Stimulated activated CD8-positive, alpha-beta memory T cell treated with anti-CD3 and anti-CD28 coated beads, Interleukin-12 subunit alpha, Interleukin-12 subunit beta, amount 100 ng/mL, for 24 hours (primary cell): Measurements from ENCODE around the gene P2RY8.
"Not testable (repeated sequence)": the region's sequence is repeated elsewhere in the genome, so short reads cannot be mapped to it uniquely, and the experiment has no call there.

Experiments
- DNase-seq: peaks from one replicate; pipeline ENCODE4 v3.0.0-alpha.2; 2020; ENCODE audit errors: extremely low read depth

P2RY8 gene

GRCh38 chrX:1519022-1519497 is 17.9 kb downstream of the P2RY8 start:
- no peak for DNase-seq

GRCh38 chrX:1518512-1518911 is 18.5 kb downstream of the P2RY8 start:
- DNase-seq: no peak

DNA sequence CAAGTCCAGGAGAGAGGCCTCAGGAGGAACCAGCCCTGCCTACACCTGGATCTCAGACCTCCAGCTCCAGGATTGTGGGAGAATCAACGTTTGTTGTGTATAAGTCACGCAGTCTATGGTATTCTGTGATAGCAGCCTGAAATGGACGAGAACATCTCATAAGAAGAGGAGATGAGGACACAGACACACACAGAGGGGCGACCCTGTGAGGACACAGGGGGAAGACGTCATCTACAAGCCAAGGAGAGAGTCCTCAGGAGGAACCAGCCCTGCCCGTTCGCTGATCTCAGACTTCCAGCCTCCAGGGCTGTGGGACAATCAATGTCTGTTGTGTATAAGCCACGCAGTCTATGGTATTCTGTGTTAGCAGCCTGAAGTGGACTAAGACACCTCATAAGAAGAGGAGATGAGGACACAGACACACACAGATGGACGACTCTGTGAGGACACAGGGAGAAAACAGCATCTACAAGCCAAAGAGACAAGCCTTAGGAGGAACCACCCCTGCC is 20.3 kb downstream of the P2RY8 start:
- DNase-seq: no peak

GRCh38 chrX:1511829-1512228 is 25.2 kb downstream of the P2RY8 start:
- DNase-seq: no peak

DNA sequence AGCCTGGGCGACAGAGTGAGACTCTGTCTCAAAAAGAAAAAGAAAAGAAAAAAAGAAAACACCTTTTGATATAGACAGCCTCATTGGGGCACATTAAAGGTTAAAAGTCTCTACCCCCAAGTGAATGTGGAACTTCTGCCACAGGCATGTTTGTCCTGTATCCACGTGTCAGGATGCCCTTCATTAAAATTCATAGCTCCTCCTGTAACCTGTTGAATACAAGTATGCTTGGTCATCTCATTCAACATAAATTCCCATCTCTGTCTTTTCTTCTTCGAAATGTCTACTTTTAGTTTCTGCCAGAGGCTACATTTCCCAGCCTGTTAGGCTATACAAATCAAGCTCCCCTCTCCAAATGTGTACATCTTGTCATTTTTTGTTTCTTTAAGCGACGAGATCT is 25.8 kb downstream of the P2RY8 start:
- DNase-seq: no peak

DNA sequence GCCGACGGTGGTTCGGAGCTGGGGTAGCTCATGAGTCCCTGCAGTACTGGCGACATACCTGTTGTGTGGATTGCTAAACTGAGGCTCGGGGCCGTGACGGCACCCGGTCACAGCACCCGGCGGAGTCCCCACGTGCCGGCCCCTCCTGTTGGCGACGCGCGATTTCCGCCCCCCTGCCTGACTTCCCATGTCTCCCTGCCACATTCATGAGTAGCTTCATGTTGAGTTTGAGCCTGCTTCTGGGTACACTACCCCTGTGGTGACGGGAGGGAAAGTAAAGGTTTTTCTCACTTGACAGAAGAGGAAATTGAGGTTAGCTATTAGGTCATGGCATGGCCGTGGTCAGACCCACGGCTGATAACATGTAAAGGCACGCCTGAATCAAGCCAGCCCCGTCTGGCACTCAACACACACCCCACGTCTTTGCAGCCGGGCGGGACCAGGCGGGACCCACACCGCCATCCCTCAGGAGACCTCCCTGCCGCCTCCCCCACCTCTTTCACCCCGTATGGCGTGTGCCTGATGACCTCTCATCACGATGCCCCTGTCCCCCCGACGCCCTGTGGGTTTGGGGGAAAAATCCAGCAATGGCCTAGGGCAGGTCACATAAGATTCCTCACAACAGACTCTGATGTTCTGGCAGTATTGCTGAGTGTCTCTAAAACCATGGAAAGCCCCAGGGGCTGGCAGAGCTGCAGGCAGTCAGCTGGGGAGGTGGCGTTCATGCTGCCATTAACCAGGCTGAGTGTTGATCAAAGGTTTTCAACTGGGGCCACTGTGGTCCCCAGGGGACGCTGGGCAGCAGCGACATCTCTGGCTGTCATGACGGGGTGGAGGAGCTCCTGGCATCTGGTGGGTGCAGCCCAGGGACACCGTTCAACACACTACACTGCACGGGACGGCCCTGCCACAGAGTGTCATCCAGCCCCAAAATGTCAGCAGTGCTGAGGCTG is 29.2 kb downstream of the P2RY8 start:
- no peak for DNase-seq

DNA sequence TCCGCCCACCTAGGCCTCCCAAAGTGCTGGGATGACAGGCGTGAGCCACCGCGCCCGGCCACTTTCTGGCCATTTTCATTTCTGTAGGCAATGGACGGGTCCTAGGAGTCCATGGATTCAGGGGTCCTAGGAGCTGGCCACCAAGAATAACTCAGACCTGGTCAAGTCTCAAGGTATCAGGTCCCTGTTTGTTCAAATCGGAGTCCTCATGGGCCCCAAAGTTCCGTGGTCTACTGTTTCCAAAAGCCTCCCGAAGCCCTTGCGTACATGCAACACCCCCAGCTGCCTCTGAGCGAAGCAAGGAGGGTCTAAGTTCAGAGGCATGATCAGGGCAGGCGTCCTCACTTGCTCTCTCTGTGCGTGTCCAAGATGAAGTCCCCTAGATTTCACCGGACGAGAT is 30.1 kb downstream of the P2RY8 start:
- no peak for DNase-seq

DNA sequence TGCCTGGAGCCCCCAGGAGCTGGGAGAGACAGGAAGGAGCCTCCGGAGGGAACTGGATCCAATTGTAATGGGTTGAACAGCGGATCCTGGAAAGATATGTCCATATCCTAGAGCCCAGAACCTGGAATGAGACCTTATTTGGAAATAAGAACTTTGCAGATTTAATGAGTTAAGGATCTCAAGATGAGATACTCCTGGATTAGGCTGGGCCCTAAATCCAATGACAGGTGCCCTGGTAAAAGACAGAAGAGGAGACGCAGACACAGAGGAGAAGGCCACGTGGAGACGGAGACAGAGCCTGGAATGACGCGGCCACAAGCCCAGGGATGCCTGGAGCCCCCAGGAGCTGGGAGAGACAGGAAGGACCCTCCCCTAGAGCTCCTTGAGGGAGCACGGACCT is 34.1 kb downstream of the P2RY8 start:
- no peak for DNase-seq

GRCh38 chrX:1502241-1502640 is 34.7 kb downstream of the P2RY8 start:
- no peak for DNase-seq

GRCh38 chrX:1500701-1501624 is 36.0 kb downstream of the P2RY8 start:
- no peak for DNase-seq

GRCh38 chrX:1496076-1496475 is 40.9 kb downstream of the P2RY8 start:
- no peak for DNase-seq

GRCh38 chrX:1493877-1494510 is 43.0 kb downstream of the P2RY8 start:
- DNase-seq: no peak

- DNase-seq: no peak
Observed at GRCh38 chrX:1493412-1493811, 43.6 kb downstream of the P2RY8 start.

DNA sequence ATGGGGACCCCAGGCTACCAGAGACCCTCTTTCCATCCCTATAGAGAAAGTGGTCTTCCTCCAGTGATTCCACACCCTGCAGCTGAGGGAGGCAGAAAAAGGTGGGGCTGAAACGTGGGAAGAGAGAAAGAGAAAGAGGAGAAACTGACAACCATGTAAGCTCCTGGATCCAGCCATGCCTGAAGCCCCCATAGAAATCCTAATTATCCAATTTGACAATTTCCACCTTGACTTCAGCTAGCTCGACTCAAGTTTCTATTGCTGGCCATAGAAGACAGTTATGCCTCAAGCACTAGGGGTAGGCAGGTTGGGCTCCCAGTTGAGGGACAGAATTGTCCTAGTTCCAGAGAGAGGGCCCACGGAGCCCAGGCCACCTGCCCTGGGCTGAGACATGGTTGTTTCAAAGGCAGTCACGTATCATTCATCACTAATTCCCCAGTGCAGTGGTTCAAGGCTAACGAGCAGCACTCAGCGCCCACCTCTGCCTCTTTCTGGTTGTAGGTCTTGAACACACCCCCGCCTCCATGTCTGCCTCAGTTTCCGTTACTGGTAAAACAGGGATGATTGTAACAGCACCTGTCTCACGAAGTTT is 44.5 kb downstream of the P2RY8 start:
- no peak for DNase-seq

DNA sequence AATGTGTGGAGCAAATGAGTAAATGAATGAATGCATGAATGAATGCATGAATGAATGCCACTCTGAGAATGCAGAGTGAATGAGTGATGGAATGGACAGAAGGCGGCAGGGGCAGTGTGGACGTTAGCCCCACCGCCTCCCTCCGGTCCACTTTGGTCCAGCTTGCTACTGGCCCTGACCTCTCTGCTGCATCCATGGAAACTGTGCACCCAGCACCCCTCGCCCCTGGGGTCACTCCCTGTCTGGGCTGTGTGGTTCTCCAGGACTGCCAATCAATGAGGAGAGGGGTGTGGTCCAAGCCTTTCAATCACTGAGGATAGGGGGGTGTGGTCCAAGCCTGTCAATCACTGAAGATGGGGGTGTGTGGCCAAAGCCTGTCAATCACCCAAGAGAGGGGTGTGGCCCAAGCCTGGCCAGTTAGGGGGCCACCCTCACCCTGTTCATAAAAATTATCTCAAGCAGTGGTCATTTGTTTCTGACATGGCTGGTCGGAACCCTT is 45.1 kb downstream of the P2RY8 start:
- DNase-seq: no peak

DNA sequence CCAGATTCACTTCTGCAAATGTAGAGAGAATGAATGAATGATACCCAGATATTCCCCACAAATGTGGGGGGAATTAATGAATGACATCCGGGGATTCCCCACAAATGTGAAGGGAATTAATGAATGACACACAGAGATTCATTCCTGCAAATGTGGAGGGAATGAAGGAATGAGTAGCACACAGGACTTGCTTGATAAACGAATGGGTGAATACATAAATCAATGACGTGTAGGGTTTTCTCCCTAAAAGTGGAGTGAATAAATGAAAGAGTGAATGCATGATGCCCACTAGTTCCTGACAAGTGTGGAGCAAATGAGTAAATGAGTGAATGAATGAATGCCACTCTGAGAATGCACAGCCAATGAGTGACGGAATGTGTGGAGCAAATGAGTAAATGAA is 45.7 kb downstream of the P2RY8 start:
- not testable (repeated sequence) for DNase-seq

- not testable (repeated sequence) for DNase-seq
Observed at GRCh38 chrX:1490723-1491122, 46.3 kb downstream of the P2RY8 start.

- not testable (repeated sequence) for DNase-seq
Observed at GRCh38 chrX:1489354-1489753, 47.6 kb downstream of the P2RY8 start.

DNA sequence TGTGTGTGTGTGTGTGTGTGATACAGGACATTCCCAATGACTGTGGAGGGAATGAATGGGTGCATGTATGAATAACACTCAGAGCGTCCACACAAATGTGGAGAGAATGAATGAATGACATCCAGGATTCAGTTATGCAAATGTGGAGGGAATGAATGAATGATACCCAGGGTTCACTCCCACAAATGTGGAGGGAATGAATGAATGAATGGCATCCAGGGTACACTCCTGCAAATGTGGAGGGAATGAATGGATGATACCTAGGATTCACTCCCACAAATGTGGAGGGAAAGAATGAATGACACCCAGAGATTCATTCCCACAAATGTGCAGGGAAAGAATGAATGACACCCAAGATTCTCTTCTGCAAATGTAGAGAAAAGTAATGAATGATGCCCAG is 48.2 kb downstream of the P2RY8 start:
- DNase-seq: no peak

- DNase-seq: no peak
Observed at GRCh38 chrX:1488141-1488540, 48.8 kb downstream of the P2RY8 start.

DNA sequence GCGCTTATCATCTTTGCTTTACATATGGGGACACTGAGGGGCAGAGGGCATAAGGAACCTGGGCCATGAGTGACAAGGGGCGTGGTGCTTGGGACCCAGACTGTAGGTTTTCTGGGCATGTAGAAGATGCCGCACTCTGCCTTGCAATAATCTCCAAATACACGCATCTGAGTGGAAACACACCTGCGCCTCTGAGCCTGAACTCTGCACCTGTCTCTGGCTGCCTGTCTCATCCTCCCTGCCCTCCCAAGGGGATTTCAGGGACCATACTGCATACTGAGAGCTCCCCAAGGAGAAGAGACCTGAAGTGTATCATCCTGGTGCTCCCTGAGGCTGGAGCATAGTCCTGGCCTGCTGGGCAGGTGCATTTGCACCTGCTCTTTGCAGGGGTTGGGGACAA is 49.6 kb downstream of the P2RY8 start:
- no peak for DNase-seq
